Ishikawa (cell line): ENCODE results near the gene FAM98C.

Source experiments
- CEBPB ChIP-seq: IDR thresholded peaks from 2 replicates; pipeline ENCODE4 v1.6.1; 2012
- CREB1 ChIP-seq: IDR thresholded peaks from 2 replicates; pipeline ENCODE4 v1.6.1; 2012; ENCODE audit warnings: low read depth
- EGR1 ChIP-seq: IDR thresholded peaks from 2 replicates; pipeline ENCODE4 v1.6.1; 2012
- EP300 ChIP-seq: IDR thresholded peaks from 2 replicates; pipeline ENCODE4 v1.6.1; 2012; ENCODE audit warnings: borderline replicate concordance
- FOXM1 ChIP-seq: IDR thresholded peaks from 2 replicates; pipeline ENCODE4 v1.6.1; 2012; ENCODE audit warnings: low read depth, borderline replicate concordance
- MAX ChIP-seq: IDR thresholded peaks from 2 replicates; pipeline ENCODE4 v1.6.1; 2012
- NFIC ChIP-seq: IDR thresholded peaks from 2 replicates; pipeline ENCODE4 v1.6.1; 2012
- RAD21 ChIP-seq: IDR thresholded peaks from 2 replicates; pipeline ENCODE4 v1.6.1; 2012; ENCODE audit warnings: low read depth
- REST ChIP-seq: IDR thresholded peaks from 2 replicates; pipeline ENCODE4 v1.6.1; 2012; ENCODE audit warnings: low read depth, mild to moderate bottlenecking
- TAF1 ChIP-seq: IDR thresholded peaks from 2 replicates; pipeline ENCODE4 v1.6.1; 2012; ENCODE audit warnings: low read depth, mild to moderate bottlenecking
- TCF12 ChIP-seq: IDR thresholded peaks from 2 replicates; pipeline ENCODE4 v1.6.1; 2012; ENCODE audit warnings: low read depth
- TEAD4 ChIP-seq: IDR thresholded peaks from 2 replicates; pipeline ENCODE4 v1.6.1; 2012
- USF1 ChIP-seq: IDR thresholded peaks from 2 replicates; pipeline ENCODE4 v1.6.1; 2012
- YY1 ChIP-seq: IDR thresholded peaks from 2 replicates; pipeline ENCODE4 v1.6.1; 2012; ENCODE audit warnings: low read depth
- ZBTB7A ChIP-seq: IDR thresholded peaks from 2 replicates; pipeline ENCODE4 v1.6.1; 2012; ENCODE audit warnings: low read depth

The FAM98C gene

GRCh38 chr19:38405276-38405675, 2.4 kb downstream of the FAM98C start:
- TF ChIP-seq USF1 (no peak), EGR1 (no peak), MAX (no peak), TCF12 (no peak), FOXM1 (no peak)

GRCh38 chr19:38409631-38410133, 6.8 kb downstream of the FAM98C start:
- TF ChIP-seq TAF1 (no peak), REST (no peak), NFIC (no peak), TCF12 (no peak), FOXM1 (no peak), RAD21 (no peak), ZBTB7A (no peak), YY1 (no peak), EP300 (no peak), CREB1 (no peak), MAX (no peak)

- no peak for TF ChIP-seq USF1
- TF ChIP-seq EGR1: no peak
- no peak for TF ChIP-seq TCF12
- TF ChIP-seq REST: no peak
- TF ChIP-seq MAX: no peak
- TF ChIP-seq ZBTB7A: no peak
- TF ChIP-seq FOXM1: no peak
- TF ChIP-seq TAF1: no peak
- no peak for TF ChIP-seq NFIC
- TF ChIP-seq EP300: no peak
- TF ChIP-seq CREB1: no peak
- TF ChIP-seq TEAD4: no peak
- no peak for TF ChIP-seq YY1
- no peak for TF ChIP-seq CEBPB
- no peak for TF ChIP-seq RAD21
Observed at GRCh38 chr19:38411041-38411712, 8.3 kb downstream of the FAM98C start.

- no peak for TF ChIP-seq TEAD4
- no peak for TF ChIP-seq ZBTB7A
- no peak for TF ChIP-seq REST
- TF ChIP-seq FOXM1: no peak
- TF ChIP-seq TCF12: no peak
- no peak for TF ChIP-seq USF1
- TF ChIP-seq EP300: no peak
- TF ChIP-seq RAD21: no peak
- no peak for TF ChIP-seq NFIC
Observed at GRCh38 chr19:38412491-38412890, 9.6 kb downstream of the FAM98C start.
